Posterior cingulate gyrus (tissue), 11 donors: Measurements from ENCODE around the gene SLC6A1.

Experiments
- DNase-seq, 10 donors: peaks; one replicate each; pipeline versions ENCODE4 v3.0.0 to v3.0.0-alpha.2; 2020 to 2021; ENCODE audit warnings: mixed read lengths in 3 of 10
- intact Hi-C: fragments of 100-400 bp; cut with DNase I; formaldehyde crosslinking; loops from one replicate; pipeline ENCODE4 v1.15.1; 2023

SLC6A1 gene

GRCh38 chr3:10992017-10992942 lies at the start of gene SLC6A1:
Gene SLC6A1 (plus strand): TSS chr3:10992748. CDS start chr3:11017212, 24,464 bp downstream.
- intact Hi-C loops = no loop called here
- peak; percentile 52 to 96 (median 74) for DNase-seq

GRCh38 chr3:10944866-10945265 lies 47.7 kb upstream of the SLC6A1 start:
- peak in 1 of 10 donors; percentile 49 for DNase-seq
- intact Hi-C loops = loop anchor here (1.0 to 5.0 kb wide), 3 partner anchors 37 to 188 kb away; no protein-coding TSS in a partner anchor

- DNase-seq = peak; percentile 35 to 97 (median 79)
- intact Hi-C loops = loop anchor here (1.0 to 5.0 kb wide), 4 partner anchors 37 to 188 kb away; no protein-coding TSS in a partner anchor
Observed at GRCh38 chr3:10945683-10946287, 46.8 kb upstream of the SLC6A1 start.

- DNase-seq = peak in 1 of 10 donors; percentile 36
- intact Hi-C loops = loop anchor here (1.0 to 5.0 kb wide), 3 partner anchors 36 to 189 kb away; no protein-coding TSS in a partner anchor
Observed at GRCh38 chr3:10946526-10946925, 46.0 kb upstream of the SLC6A1 start.

GRCh38 chr3:10948326-10948725 lies 44.2 kb upstream of the SLC6A1 start:
- DNase-seq = peak in 2 of 10 donors; percentile 62 to 72
- intact Hi-C loops = loop anchor here (5.0 kb wide), 2 partner anchors 34 to 191 kb away; no protein-coding TSS in a partner anchor

GRCh38 chr3:10949197-10949596 lies 43.4 kb upstream of the SLC6A1 start:
- intact Hi-C loops = loop anchor here (5.0 kb wide), 2 partner anchors 33 to 192 kb away; no protein-coding TSS in a partner anchor
- DNase-seq = peak; percentile 57 to 96 (median 74)

- intact Hi-C loops = loop anchor here (1.0 kb wide), 1 partner anchor 18 kb away; no protein-coding TSS in a partner anchor
- peak; percentile 28 to 93 (median 64) for DNase-seq
Observed at GRCh38 chr3:10950476-10951294, 41.9 kb upstream of the SLC6A1 start.

GRCh38 chr3:10951295-10951926 lies 41.1 kb upstream of the SLC6A1 start:
- no peak for DNase-seq
- intact Hi-C loops = no loop called here

- intact Hi-C loops = no loop called here
- no peak for DNase-seq
Observed at GRCh38 chr3:10952525-10952924, 40.0 kb upstream of the SLC6A1 start.

- intact Hi-C loops = no loop called here
Observed at GRCh38 chr3:10954740-10955139, 37.8 kb upstream of the SLC6A1 start.

GRCh38 chr3:10955711-10956453 lies 36.7 kb upstream of the SLC6A1 start:
- intact Hi-C loops = no loop called here
- peak in 2 of 10 donors; percentile 20 to 40 for DNase-seq

More at GRCh38 chr3:10954740-10955139, 37.8 kb upstream of the SLC6A1 start:
- DNase-seq = no peak

- intact Hi-C loops = no loop called here
- DNase-seq = no peak
Observed at GRCh38 chr3:10956531-10956930, 36.0 kb upstream of the SLC6A1 start.

- intact Hi-C loops = no loop called here
Observed at GRCh38 chr3:10956986-10957385, 35.6 kb upstream of the SLC6A1 start.

GRCh38 chr3:10957976-10958749 lies 34.4 kb upstream of the SLC6A1 start:
- intact Hi-C loops = no loop called here
- peak in 2 of 10 donors; percentile 33 to 53 for DNase-seq

More at GRCh38 chr3:10956986-10957385, 35.6 kb upstream of the SLC6A1 start:
- DNase-seq = no peak

GRCh38 chr3:10960255-10960654 lies 32.3 kb upstream of the SLC6A1 start:
- DNase-seq = no peak
- intact Hi-C loops = no loop called here

GRCh38 chr3:10961921-10962320 lies 30.6 kb upstream of the SLC6A1 start:
- peak in 1 of 10 donors; percentile 36 for DNase-seq

GRCh38 chr3:10962481-10963036 lies 30.0 kb upstream of the SLC6A1 start:
- intact Hi-C loops = no loop called here
- DNase-seq = no peak

More at GRCh38 chr3:10961921-10962320, 30.6 kb upstream of the SLC6A1 start:
- intact Hi-C loops = no loop called here
